Glutamatergic neuron (in vitro differentiated cells): ENCODE results near the gene CELA2B. TPM values are rescaled to one million over a fixed set of nuclear protein-coding genes. Genes with fewer than 3 reads are reported as not detected.
"Not testable (repeated sequence)": the region's sequence is repeated elsewhere in the genome, so short reads cannot be mapped to it uniquely, and the experiment has no call there.

Experiments used
- DNase-seq: peaks from one replicate; pipeline ENCODE4 v3.0.0; 2022
- H3K27ac Mint-ChIP-seq: one replicate; pipeline ENCODE4 v1.8.0; 2020; ENCODE audit warnings: mild to moderate bottlenecking, mixed read lengths, inconsistent platforms; ENCODE audit not compliant: unreplicated experiment
- H3K27me3 Mint-ChIP-seq: one replicate; pipeline ENCODE4 v1.8.0; 2020; ENCODE audit warnings: mild to moderate bottlenecking, moderate library complexity, mixed read lengths, inconsistent platforms; ENCODE audit not compliant: unreplicated experiment
- H3K36me3 Mint-ChIP-seq: one replicate; pipeline ENCODE4 v1.8.0; 2020; ENCODE audit warnings: mild to moderate bottlenecking, mixed read lengths, inconsistent platforms; ENCODE audit not compliant: unreplicated experiment
- H3K4me1 Mint-ChIP-seq: one replicate; pipeline ENCODE4 v1.8.0; 2020; ENCODE audit warnings: mild to moderate bottlenecking, low read depth, mixed read lengths, inconsistent platforms; ENCODE audit not compliant: unreplicated experiment
- H3K4me3 Mint-ChIP-seq: one replicate; pipeline ENCODE4 v1.8.0; 2020; ENCODE audit warnings: mild to moderate bottlenecking, mixed read lengths, inconsistent platforms; ENCODE audit not compliant: unreplicated experiment
- H3K9me3 Mint-ChIP-seq: one replicate; pipeline ENCODE4 v1.8.0; 2020; ENCODE audit warnings: mild to moderate bottlenecking, moderate library complexity, mixed read lengths, inconsistent platforms; ENCODE audit not compliant: unreplicated experiment
- total RNA-seq: library from RNA; stranded (reverse); fragmentation: NEBNext Ultra II Directional; extraction: Animal tissue kit (Norgen Biotek cat#: 25700); gene quantifications from one replicate; pipeline ENCODE4 v1.2.1, GENCODE V29; 2021; ENCODE audit not compliant: unreplicated experiment
- TF ChIP-seq, protein P1 (sequence below): fragments of 200-600 bp; sonication (generic); IDR thresholded peaks from one replicate; pipeline ENCODE4 v1.5.0; 2021; ENCODE audit not compliant: partially characterized antibody, unreplicated experiment

Gene CELA2B
- total RNA-seq, 1 donor from 2014 or later, result not detected

GRCh38 chr1:15477646-15478212 lies 1.8 kb downstream of the CELA2B start:
- Mint-ChIP-seq H3K4me3 (no peak overlapping the region), H3K36me3 (peaks cover 10% of the 10 kb centered on the region), H3K9me3 (peaks cover 4% of the 10 kb centered on the region), H3K27ac (no peak overlapping the region), H3K4me1 (no peaks in the 10 kb centered on the region), H3K27me3 (peaks cover 8% of the 10 kb centered on the region)
- TF ChIP-seq, protein P1, sequence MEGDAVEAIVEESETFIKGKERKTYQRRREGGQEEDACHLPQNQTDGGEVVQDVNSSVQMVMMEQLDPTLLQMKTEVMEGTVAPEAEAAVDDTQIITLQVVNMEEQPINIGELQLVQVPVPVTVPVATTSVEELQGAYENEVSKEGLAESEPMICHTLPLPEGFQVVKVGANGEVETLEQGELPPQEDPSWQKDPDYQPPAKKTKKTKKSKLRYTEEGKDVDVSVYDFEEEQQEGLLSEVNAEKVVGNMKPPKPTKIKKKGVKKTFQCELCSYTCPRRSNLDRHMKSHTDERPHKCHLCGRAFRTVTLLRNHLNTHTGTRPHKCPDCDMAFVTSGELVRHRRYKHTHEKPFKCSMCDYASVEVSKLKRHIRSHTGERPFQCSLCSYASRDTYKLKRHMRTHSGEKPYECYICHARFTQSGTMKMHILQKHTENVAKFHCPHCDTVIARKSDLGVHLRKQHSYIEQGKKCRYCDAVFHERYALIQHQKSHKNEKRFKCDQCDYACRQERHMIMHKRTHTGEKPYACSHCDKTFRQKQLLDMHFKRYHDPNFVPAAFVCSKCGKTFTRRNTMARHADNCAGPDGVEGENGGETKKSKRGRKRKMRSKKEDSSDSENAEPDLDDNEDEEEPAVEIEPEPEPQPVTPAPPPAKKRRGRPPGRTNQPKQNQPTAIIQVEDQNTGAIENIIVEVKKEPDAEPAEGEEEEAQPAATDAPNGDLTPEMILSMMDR, result no peak
- DNase-seq, result no peak

- Mint-ChIP-seq H3K4me1 (no peaks in the 10 kb centered on the region), H3K36me3 (peaks cover 10% of the 10 kb centered on the region), H3K4me3 (no peak overlapping the region), H3K27me3 (peaks cover 5% of the 10 kb centered on the region), H3K9me3 (peaks cover 4% of the 10 kb centered on the region), H3K27ac (no peak overlapping the region)
- no peak for DNase-seq
- TF ChIP-seq, protein P1, result no peak
Measured at GRCh38 chr1:15479654-15480347, 3.9 kb downstream of the CELA2B start.

GRCh38 chr1:15482455-15482854 lies 6.6 kb downstream of the CELA2B start:
- not testable (repeated sequence) for H3K4me1 Mint-ChIP-seq, DNase-seq, H3K27me3 Mint-ChIP-seq, H3K9me3 Mint-ChIP-seq, H3K27ac Mint-ChIP-seq, H3K4me3 Mint-ChIP-seq
- H3K36me3 Mint-ChIP-seq, result peaks cover 10% of the 10 kb centered on the region

GRCh38 chr1:15482983-15483543 lies 7.2 kb downstream of the CELA2B start:
- not testable (repeated sequence) for H3K4me1 Mint-ChIP-seq, H3K4me3 Mint-ChIP-seq, H3K27me3 Mint-ChIP-seq, H3K9me3 Mint-ChIP-seq, H3K27ac Mint-ChIP-seq, DNase-seq
- peaks cover 10% of the 10 kb centered on the region for H3K36me3 Mint-ChIP-seq

GRCh38 chr1:15483971-15484370 lies 8.1 kb downstream of the CELA2B start:
- TF ChIP-seq, protein P1, result no peak
- H3K36me3 Mint-ChIP-seq, result peaks cover 12% of the 10 kb centered on the region

DNA sequence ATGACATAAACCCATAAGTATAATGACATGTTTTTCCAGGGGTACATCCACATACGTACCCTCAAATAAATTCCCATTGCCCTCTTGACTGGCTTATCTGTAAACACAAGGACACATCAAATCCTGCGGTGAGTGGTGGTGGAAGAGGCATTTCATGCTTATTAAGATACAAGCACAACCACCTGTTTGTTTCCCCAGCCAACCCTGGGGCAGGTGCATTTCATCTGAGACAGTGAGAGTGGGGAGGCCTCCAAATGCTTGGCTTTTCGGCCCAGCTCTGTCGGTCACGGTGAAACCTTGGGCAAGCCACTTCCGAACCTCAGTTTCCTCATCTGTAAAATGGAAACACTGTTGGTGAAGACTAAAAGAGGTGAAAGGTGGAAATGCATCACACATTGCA lies 8.5 kb downstream of the CELA2B start:
- not testable (repeated sequence) for DNase-seq, H3K27ac Mint-ChIP-seq, H3K4me3 Mint-ChIP-seq
- H3K9me3 Mint-ChIP-seq, result peaks cover 16% of the 10 kb centered on the region
- H3K36me3 Mint-ChIP-seq, result peaks cover 14% of the 10 kb centered on the region
- peaks cover 17% of the 10 kb centered on the region for H3K27me3 Mint-ChIP-seq
- H3K4me1 Mint-ChIP-seq, result peaks cover 15% of the 10 kb centered on the region

More at GRCh38 chr1:15483971-15484370, 8.1 kb downstream of the CELA2B start:
- Mint-ChIP-seq H3K9me3 (peaks cover 11% of the 10 kb centered on the region), H3K27me3 (peaks cover 12% of the 10 kb centered on the region), H3K4me1 (peaks cover 10% of the 10 kb centered on the region), H3K4me3 (no peak overlapping the region), H3K27ac (no peak overlapping the region)
- no peak for DNase-seq
